GM03348 (cell line): Measurements from ENCODE around the gene TTLL11.
A peak's percentile ranks its signal among the peaks of the same experiment; 100 is the strongest.

ENCODE experiments used
- DNase-seq: peaks from one replicate; pipeline ENCODE4 v3.0.0; 2012; ENCODE audit warnings: low spot score

Gene TTLL11

GRCh38 chr9:121938621-121939020 lies 154.5 kb downstream of the TTLL11 start:
- no peak for DNase-seq

- DNase-seq, result no peak
Observed at GRCh38 chr9:121937240-121937639, 155.9 kb downstream of the TTLL11 start.

DNA sequence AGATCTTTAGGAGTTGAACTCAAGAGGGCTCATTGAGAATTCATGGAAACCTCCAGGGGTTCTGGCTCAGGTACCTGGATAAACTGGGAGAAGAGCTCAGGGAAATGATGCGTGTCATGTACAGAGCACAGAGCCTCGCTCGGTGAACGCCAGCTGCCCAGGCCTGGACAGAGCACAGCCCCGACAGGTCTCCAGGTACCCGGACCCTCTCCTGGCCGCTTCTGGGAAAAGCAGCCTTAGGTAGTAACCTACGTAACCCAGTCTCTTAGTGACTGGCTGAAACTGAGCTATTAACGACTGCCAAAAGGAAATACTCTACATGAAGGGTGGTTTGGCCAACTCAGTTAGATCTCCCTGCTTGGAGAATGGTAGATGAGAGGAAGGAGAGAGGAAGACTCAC lies 157.4 kb downstream of the TTLL11 start:
- DNase-seq, result no peak

GRCh38 chr9:121930956-121931355 lies 162.2 kb downstream of the TTLL11 start:
- DNase-seq, result no peak

DNA sequence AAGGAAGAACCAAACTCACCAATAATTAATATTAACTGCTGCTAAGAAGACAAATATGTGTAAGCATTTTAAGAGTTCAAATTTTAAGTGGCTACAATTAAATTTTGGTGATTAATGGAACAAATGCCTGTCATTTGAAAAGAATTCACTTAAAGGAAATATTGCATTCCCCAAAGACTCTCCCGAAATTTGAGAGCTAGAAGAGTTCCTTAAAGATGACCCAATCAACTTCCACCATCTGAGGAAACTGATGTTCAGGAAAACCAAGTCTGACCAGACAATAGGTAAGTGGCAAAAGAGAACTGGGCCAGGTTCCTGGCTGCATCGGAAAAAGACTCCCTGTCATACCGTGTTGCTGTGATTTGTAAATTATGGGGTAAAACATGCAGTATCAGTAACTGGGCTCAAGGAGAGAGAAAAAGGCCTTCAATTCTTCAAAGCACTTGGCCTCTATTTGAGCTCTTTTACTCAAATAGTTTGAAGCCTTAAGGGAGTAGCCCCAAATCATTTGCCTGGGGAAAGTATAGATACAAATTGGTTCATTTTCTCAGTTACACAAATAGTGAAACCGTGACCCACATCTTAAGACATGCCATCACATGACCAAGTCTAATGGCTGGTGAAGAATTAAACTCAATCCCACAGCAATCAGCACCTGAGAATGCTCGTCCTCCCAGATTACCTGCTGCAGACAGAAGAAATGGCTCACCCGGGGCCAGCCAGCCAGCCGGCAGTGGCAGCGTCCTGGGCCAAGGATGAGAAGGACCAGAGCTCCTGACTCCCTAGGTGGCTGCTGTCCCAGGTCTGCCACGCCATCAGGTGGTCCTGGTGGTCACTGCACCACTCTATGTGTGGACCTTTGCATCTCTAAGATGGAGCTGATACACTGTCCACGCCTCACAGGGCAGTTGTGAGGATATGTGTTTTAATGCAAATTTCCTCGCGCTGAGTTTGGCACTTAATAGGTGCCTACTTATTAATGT lies 162.9 kb downstream of the TTLL11 start:
- no peak for DNase-seq

- no peak for DNase-seq
Observed at GRCh38 chr9:121927636-121928035, 165.5 kb downstream of the TTLL11 start.

GRCh38 chr9:121927081-121927480 lies 166.0 kb downstream of the TTLL11 start:
- DNase-seq, result no peak

DNA sequence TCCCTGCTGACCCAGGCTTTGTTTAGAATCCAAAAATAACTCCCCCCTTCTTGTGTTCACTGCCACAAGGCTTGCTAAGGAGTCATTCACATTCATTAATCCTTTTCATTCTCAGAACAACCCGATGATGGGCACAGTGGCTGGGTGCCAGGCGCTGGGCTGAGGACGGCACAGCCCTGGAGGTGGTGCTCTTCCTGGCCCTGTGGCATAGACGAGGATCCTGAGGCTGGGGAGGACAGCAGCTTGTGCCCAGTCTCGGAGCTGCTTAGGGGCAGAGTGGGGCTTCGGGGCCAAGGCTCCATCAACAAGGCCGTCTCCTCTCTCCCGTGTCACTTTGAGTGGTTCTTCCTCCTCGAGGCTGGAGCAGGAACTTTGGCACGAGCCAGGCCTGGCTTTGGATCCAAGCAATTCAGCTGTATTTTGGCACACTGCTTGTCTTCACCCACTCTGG lies 166.7 kb downstream of the TTLL11 start:
- DNase-seq, result no peak

DNA sequence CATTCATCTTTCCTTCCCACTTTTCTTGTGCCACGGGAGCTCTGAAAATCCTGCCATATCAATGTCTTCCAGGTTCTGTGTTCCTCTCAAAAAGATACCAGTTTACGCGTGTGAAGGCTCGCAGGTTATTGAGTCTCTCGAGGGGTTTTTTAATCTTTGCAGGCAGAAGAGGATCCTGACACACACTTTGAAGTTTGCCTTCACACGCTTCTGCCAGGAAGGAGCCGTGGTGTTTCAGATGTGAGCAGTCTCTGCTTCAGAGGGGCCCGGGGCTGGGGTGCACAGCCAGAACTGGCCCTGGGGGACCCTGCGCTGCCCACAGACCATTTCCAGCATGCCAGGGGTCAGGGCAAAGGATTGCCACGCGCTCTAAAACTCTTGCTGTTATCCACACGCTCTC lies 167.2 kb downstream of the TTLL11 start:
- DNase-seq, result no peak

- no peak for DNase-seq
Observed at GRCh38 chr9:121924700-121925099, 168.4 kb downstream of the TTLL11 start.

DNA sequence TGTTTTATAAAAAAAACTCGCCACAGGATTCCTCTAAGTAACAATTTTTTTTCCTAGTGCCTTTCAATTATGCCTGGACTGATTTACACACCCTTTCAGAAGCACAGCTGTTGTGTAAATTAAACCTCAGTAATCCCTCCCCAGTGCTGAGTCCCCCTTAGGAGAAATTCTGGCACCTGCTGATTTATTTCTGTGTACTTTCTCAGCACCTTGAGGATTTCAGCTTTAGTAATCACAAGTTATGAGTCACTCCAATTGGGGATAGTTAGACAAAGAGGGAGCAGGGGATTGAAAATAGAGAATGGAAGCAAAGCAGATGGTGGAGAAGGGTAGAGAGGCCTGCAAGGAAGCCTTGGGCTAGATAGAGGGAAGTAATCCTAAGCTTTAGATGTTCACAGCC lies 171.7 kb downstream of the TTLL11 start:
- no peak for DNase-seq

GRCh38 chr9:121917375-121918335 lies 175.5 kb downstream of the TTLL11 start:
- DNase-seq, result no peak

DNA sequence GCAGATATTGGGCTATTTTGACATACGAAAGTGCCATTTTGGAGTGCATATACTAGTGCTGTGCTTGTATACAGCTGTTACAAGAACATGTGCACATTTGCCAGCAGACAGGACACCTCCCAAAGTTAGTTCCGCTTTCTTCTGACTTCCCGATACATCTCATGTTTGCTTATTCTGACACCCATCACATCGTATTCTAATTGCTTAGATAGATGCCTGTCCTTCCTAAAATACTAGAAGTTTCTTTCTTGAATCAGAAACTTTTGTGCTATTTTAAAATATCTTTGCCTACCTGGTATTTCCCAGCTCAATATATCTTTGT lies 177.8 kb downstream of the TTLL11 start:
- no peak for DNase-seq

- DNase-seq, result no peak
Observed at GRCh38 chr9:121914604-121915303, 178.4 kb downstream of the TTLL11 start.

DNA sequence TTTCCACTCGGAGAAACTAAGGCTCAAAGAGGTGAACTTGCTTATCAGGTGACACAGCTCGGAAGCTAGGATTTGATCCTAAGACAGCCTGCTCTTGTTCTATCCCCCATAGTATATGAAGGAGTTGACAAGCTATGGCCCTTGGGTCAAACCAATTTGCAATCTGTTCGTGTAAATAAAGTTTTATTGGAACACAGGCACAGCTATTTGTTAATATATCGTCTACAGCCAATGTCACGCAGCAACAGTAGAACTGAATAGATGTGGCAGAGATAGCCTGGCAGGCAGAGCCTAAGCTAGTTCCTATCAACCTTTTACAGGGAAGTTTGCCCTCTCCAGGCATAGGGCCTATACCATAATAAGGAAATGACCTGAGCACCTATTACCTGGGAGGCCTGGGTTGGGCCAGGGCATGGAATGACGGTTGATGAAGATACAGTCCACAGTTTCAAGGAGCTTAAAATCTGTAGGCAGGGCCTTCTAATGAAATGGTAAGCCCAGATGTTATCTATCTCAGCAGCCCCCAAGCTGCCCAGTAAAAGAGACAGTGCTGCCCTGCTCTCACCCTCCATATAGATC lies 179.0 kb downstream of the TTLL11 start:
- no peak for DNase-seq

GRCh38 chr9:121912812-121913627 lies 180.1 kb downstream of the TTLL11 start:
- no peak for DNase-seq

GRCh38 chr9:121910491-121911040 lies 182.5 kb downstream of the TTLL11 start:
- no peak for DNase-seq

GRCh38 chr9:121909111-121909510 lies 184.0 kb downstream of the TTLL11 start:
- no peak for DNase-seq

- peak; percentile 71 for DNase-seq
Observed at GRCh38 chr9:121906074-121906870, 186.8 kb downstream of the TTLL11 start.
